ENCODE measurements around the gene ASGR1.

- peak in 4 of 12 donors; percentile 8 to 34 (median 21) for TF ChIP-seq CTCF (IDR thresholded peaks at IDR 0.05)
- TF ChIP-seq POLR2A (IDR thresholded peaks at IDR 0.05) = no peak
Observed at GRCh38 chr17:7173687-7174602, 5.2 kb downstream of the ASGR1 start.

Measured in heart left ventricle (tissue), 13 donors.